ENCODE data around the gene GCSAM.

Gene GCSAM

DNA sequence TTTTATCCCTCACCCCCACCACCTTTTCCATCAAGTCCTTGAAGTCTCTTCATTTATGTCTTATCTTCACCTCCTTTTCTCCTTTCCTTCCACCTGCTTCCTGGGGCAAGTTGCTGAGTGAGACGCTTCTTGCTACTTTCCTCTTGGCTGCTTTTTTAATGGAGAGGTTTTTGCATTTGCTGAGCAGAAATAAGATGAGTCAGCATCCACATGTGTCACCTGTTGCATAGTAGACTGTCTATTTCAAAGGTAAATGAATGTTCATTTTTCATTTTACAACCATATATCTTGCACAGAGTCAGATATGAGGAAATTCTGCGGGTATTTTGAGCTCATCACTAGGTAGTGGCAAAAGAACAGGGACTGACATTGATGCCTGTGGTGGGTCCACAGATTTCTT is 28.3 kb downstream of the GCSAM start:
- H3K36me3 Mint-ChIP-seq: peaks cover 0 to 6% of the 10 kb centered on the region in 2 donors
- no peak overlapping the region for H3K27ac Mint-ChIP-seq

GRCh38 chr3:112101916-112102315 is 31.1 kb downstream of the GCSAM start:
- peaks cover 6 to 9% of the 10 kb centered on the region in 2 donors for H3K4me1 Mint-ChIP-seq
- H3K36me3 Mint-ChIP-seq: peaks cover 7 to 10% of the 10 kb centered on the region in 2 donors
- H3K27ac Mint-ChIP-seq: no peak overlapping the region
- ATAC-seq (replicated peaks) (no peak), DNase-seq (no peak)
- H3K4me3 Mint-ChIP-seq: no peak overlapping the region
- no peaks in the 10 kb centered on the region for H3K27me3 Mint-ChIP-seq
- peaks cover 4 to 5% of the 10 kb centered on the region in 2 donors for H3K9me3 Mint-ChIP-seq

More for the DNA sequence above, 28.3 kb downstream of the GCSAM start:
- DNase-seq: no peak
- Mint-ChIP-seq H3K27me3 (no peaks in the 10 kb centered on the region), H3K4me1 (no peaks in the 10 kb centered on the region), H3K9me3 (no peaks in the 10 kb centered on the region), H3K4me3 (no peak overlapping the region)
- ATAC-seq (replicated peaks): no peak

DNA sequence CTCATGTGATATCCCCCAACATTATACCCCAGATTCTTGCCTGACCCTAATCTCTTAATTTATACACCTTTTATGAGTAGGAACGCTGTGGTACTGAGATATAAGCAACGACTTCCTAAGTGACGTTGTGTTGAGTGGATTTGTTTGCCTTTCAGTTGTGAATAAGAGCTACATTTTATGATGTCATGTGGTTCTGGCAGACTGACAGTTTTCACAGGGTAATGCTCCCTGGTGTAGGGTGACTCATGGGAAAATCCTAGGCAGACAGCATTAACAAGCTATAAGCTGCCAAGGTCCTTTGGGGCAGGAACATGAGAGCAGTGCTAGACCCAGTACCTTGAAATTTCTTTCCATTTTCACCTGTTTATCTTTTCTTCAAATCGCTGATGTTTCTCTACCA is 35.7 kb downstream of the GCSAM start:
- Mint-ChIP-seq H3K27ac (no peak overlapping the region), H3K27me3 (peaks cover 0 to 6% of the 10 kb centered on the region in 2 donors), H3K9me3 (peaks cover 4 to 6% of the 10 kb centered on the region in 2 donors), H3K36me3 (peaks cover 7 to 9% of the 10 kb centered on the region in 2 donors), H3K4me1 (peaks cover 17 to 20% of the 10 kb centered on the region in 2 donors), H3K4me3 (no peak overlapping the region)
- no peak for DNase-seq
- peak; percentile 70 to 78 for ATAC-seq (replicated peaks)

DNA sequence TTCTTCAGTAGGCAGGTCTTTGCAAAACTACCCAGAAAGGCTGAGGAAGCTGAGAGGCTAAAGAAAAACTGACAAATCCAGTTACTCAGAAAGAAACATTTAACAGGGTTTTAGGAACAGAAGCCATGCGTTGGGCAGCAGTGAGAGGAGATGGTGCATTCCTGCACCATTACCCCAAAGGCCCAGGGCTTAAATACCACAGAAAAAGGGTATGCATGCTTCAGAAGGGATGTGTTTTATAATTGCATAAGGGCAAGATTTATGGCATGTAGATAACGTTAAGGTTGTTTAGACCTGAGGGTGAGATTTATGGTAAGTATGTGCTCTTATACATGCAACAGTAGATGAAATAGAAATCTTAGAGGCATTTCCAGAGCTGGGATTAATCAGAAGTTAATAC is 36.9 kb downstream of the GCSAM start:
- H3K27me3 Mint-ChIP-seq: peaks cover 0 to 8% of the 10 kb centered on the region in 2 donors
- no peak overlapping the region for H3K4me3 Mint-ChIP-seq
- ATAC-seq (replicated peaks) (no peak), DNase-seq (no peak)
- peaks cover 7 to 9% of the 10 kb centered on the region in 2 donors for H3K36me3 Mint-ChIP-seq
- H3K27ac Mint-ChIP-seq: peak overlapping the region; percentile 44
- peaks cover 25 to 26% of the 10 kb centered on the region in 2 donors for H3K4me1 Mint-ChIP-seq
- H3K9me3 Mint-ChIP-seq: peaks cover 4 to 6% of the 10 kb centered on the region in 2 donors

GRCh38 chr3:112095731-112096130 is 37.3 kb downstream of the GCSAM start:
- H3K36me3 Mint-ChIP-seq: peaks cover 7 to 9% of the 10 kb centered on the region in 2 donors
- H3K9me3 Mint-ChIP-seq: peaks cover 4 to 6% of the 10 kb centered on the region in 2 donors
- no peak overlapping the region for H3K27ac Mint-ChIP-seq
- H3K4me3 Mint-ChIP-seq: no peak overlapping the region
- peaks cover 29 to 30% of the 10 kb centered on the region in 2 donors for H3K4me1 Mint-ChIP-seq
- H3K27me3 Mint-ChIP-seq: peaks cover 0 to 12% of the 10 kb centered on the region in 2 donors
- DNase-seq: no peak
- ATAC-seq (replicated peaks): no peak

GRCh38 chr3:112093180-112093522 is 39.9 kb downstream of the GCSAM start:
- no peak for DNase-seq
- peaks cover 26 to 38% of the 10 kb centered on the region in 2 donors for H3K4me1 Mint-ChIP-seq
- H3K27me3 Mint-ChIP-seq: peaks cover 18 to 21% of the 10 kb centered on the region in 2 donors
- ATAC-seq (replicated peaks): no peak
- peak overlapping the region; percentile 6 for H3K27ac Mint-ChIP-seq
- H3K4me3 Mint-ChIP-seq: peak overlapping the region in 1 of 2 donors; percentile 7
- peaks cover 3 to 5% of the 10 kb centered on the region in 2 donors for H3K36me3 Mint-ChIP-seq
- H3K9me3 Mint-ChIP-seq: peaks cover 0 to 2% of the 10 kb centered on the region in 2 donors

DNA sequence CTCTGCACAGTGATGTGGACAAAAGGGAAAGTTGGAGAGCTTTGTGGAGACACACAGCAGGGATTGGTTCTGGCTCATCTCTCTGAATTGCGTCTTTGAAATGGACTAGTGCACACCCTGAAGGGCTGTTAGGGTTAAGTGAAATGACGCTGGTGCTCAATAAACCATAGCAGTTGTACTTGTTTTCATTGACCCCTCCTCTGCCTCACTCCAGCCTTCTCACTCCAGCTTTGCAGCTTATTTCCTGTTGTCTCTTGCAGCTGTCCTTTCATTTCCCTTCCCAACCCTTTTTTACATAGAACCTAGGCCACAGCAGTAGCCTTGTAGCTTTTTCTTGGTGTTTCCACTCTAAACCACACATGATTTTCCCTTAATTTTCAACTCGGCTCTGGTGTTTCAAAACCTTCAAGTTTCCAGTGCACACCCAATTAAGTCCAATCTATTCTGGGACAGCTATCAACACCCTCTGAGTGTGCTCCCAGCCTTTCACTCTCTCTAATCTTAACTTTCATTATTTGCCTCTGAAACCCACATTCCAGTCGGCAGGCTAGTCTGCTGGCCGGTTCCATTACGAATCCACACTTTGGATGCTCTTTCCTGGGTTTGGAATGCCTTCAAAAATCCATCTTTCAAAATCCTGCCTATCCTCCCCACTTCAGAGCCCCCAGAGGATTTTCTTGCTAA is 40.4 kb downstream of the GCSAM start:
- Mint-ChIP-seq H3K36me3 (peaks cover 2 to 5% of the 10 kb centered on the region in 2 donors), H3K27ac (peak overlapping the region; percentile 6), H3K27me3 (peaks cover 23 to 26% of the 10 kb centered on the region in 2 donors), H3K4me1 (peaks cover 25 to 36% of the 10 kb centered on the region in 2 donors), H3K4me3 (peak overlapping the region; percentile 7 to 34), H3K9me3 (peaks cover 0 to 2% of the 10 kb centered on the region in 2 donors)
- peak; percentile 88 to 92 for ATAC-seq (replicated peaks)
- peak; percentile 17 for DNase-seq

GRCh38 chr3:112090887-112091586 is 42.0 kb downstream of the GCSAM start:
- Mint-ChIP-seq H3K4me3 (no peak overlapping the region), H3K9me3 (peaks cover 0 to 2% of the 10 kb centered on the region in 2 donors), H3K27ac (no peak overlapping the region), H3K27me3 (peaks cover 35 to 39% of the 10 kb centered on the region in 2 donors), H3K36me3 (peaks cover under 1 to 2% of the 10 kb centered on the region in 2 donors), H3K4me1 (peaks cover 29 to 45% of the 10 kb centered on the region in 2 donors)
- no peak for DNase-seq
- no peak for ATAC-seq (replicated peaks)

DNA sequence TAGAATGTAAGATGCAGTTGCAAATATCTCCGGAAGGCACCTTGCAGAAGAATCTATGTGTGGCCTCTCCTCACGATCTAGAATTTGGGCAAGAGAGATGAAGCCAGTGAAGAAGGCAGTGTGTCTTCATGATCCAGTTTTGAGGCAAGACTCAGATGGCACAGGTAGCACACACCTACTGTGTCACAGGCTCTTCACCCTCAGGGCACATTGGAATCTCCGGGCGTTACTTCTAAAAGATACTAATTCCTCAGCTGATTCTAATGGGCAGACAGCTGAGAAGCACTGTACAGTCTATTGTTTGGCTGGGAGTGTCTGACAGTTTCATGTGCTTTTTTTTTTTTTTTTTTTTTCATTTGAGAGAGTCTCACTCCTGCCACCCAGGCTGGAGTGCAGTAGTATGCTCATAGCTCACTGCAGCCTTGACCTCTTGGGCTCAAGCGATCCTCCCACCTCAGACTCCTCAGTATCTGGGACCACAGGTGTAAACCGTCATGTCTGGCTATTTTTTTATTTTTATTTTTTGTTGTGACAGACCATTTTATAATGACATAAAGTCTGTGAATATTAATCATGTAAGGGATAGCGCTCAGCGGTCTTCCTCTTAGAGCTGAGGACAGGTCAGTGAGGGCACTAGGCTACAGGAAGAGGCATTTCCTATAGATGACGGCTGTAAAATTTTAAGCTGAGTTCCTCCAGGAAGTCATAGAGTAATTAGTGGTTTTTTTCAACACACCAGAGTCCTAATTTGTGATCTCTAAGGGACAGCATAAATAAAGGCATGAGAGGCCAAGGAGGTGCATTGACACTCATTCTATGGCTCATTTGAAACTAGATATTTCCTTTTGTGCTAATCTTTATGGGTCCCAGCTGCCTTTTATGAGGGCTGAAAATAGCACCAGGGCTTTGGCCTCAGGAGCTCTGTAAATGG is 42.8 kb downstream of the GCSAM start:
- Mint-ChIP-seq H3K4me3 (no peak overlapping the region), H3K27ac (peak overlapping the region; percentile 37), H3K4me1 (peaks cover 31 to 49% of the 10 kb centered on the region in 2 donors), H3K36me3 (peaks cover 0 to 2% of the 10 kb centered on the region in 2 donors), H3K9me3 (peaks cover 0 to 2% of the 10 kb centered on the region in 2 donors), H3K27me3 (peaks cover 39 to 44% of the 10 kb centered on the region in 2 donors)
- DNase-seq (no peak), ATAC-seq (replicated peaks) (no peak)

- no peak for DNase-seq
- Mint-ChIP-seq H3K9me3 (no peaks in the 10 kb centered on the region), H3K4me3 (no peak overlapping the region), H3K27ac (no peak overlapping the region), H3K36me3 (peaks cover 0 to 2% of the 10 kb centered on the region in 2 donors), H3K4me1 (peaks cover 31 to 49% of the 10 kb centered on the region in 2 donors), H3K27me3 (peaks cover 44 to 48% of the 10 kb centered on the region in 2 donors)
- no peak for ATAC-seq (replicated peaks)
Observed at GRCh38 chr3:112088944-112089343, 44.1 kb downstream of the GCSAM start.

DNA sequence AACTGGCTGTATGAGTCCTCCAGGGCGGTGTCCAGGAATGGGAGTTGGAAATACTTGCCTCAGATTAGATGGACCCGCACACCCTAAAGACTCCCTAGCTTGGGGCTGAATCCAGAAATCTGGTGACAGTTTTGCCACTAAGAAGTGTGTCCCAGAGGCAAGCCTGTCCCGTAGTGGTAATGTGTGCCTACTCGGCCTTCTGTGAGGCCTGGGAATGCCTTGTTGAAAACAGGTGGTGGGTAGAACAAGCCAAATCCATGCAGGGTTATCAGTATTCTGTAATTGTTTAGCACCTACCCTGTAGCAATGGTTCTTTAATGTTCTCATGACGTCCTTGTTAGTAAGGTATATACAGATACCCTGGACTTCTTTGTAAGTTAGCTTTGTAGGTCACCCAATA is 45.3 kb downstream of the GCSAM start:
- Mint-ChIP-seq H3K4me3 (no peak overlapping the region), H3K9me3 (no peaks in the 10 kb centered on the region), H3K27me3 (peaks cover 46 to 48% of the 10 kb centered on the region in 2 donors), H3K4me1 (peaks cover 23 to 42% of the 10 kb centered on the region in 2 donors), H3K36me3 (peaks cover 0 to 2% of the 10 kb centered on the region in 2 donors), H3K27ac (no peak overlapping the region)
- ATAC-seq (replicated peaks) (no peak), DNase-seq (no peak)

- Mint-ChIP-seq H3K27ac (peak overlapping the region; percentile 82), H3K4me1 (peaks cover 17 to 34% of the 10 kb centered on the region in 2 donors), H3K9me3 (no peaks in the 10 kb centered on the region), H3K36me3 (peaks cover 0 to 2% of the 10 kb centered on the region in 2 donors), H3K4me3 (peak overlapping the region; percentile 88 to 93), H3K27me3 (peaks cover 46 to 48% of the 10 kb centered on the region in 2 donors)
- DNase-seq (no peak), ATAC-seq (replicated peaks) (no peak)
Observed at GRCh38 chr3:112086875-112087524, 46.0 kb downstream of the GCSAM start.

- Mint-ChIP-seq H3K36me3 (peaks cover 0 to 2% of the 10 kb centered on the region in 2 donors), H3K27ac (peak within 1 kb of the TSS; percentile 85), H3K4me3 (peak within 1 kb of the TSS; percentile 88 to 93), H3K4me1 (peaks cover 15 to 31% of the 10 kb centered on the region in 2 donors), H3K27me3 (peaks cover 44 to 48% of the 10 kb centered on the region in 2 donors), H3K9me3 (no peaks in the 10 kb centered on the region)
- ATAC-seq (replicated peaks) (peak; percentile 92), DNase-seq (peak; percentile 61)
Observed at GRCh38 chr3:112086076-112086854, 46.8 kb downstream of the GCSAM start, which contains the start of gene C3orf52. Gene C3orf52 (plus strand): TSS chr3:112086389. CDS start chr3:112086408, 19 bp downstream.
